Common myeloid progenitor, CD34-positive (primary cell): Measurements from ENCODE around the gene OTUD3.

Experiments used
- CTCF ChIA-PET: fragments of 350-600 bp; sonication (Branson Sonifier 250); formaldehyde crosslinking; loops from one replicate; lab custom pipeline; 2021; ENCODE audit warnings: antibody characterized with exemption; lab: Charles Lee
- POLR2A ChIA-PET: fragments of 350-600 bp; sonication (Branson Sonifier 250); formaldehyde crosslinking; loops from one replicate; lab custom pipeline; 2021; ENCODE audit warnings: antibody characterized with exemption; lab: Charles Lee
- DNase-seq, 3 donors: peaks; one replicate each; pipeline versions ENCODE4 v3.0.0 to v3.0.0-alpha.2; 2013
- H3K27ac ChIP-seq, 2 experiments: 1 replicate in 1 of 2; 2 replicates in 1 of 2; pipeline ENCODE4 v1.7.0; 2013; ENCODE audit warnings: inconsistent platforms in 2 of 2, low read length in 2 of 2, mild to moderate bottlenecking in 2 of 2, low read depth in 1 of 2, moderate library complexity in 1 of 2; ENCODE audit not compliant: severe bottlenecking in 2 of 2, insufficient read depth in 1 of 2, poor library complexity in 1 of 2
- H3K27me3 ChIP-seq, 5 experiments: replicated peaks in 2 of 5; 1 replicate in 3 of 5; 2 replicates in 2 of 5; pipeline versions ENCODE4 v1.6.1 to v1.7.0; 2013; ENCODE audit warnings: low read length in 4 of 5, mild to moderate bottlenecking in 2 of 5, moderate library complexity in 2 of 5, inconsistent platforms in 1 of 5; ENCODE audit not compliant: insufficient read depth in 5 of 5, control insufficient read depth in 4 of 5
- H3K36me3 ChIP-seq, 4 experiments: 1 replicate in 2 of 4; 2 replicates in 2 of 4; pipeline versions ENCODE4 v1.6.1 to v1.7.0; 2013; ENCODE audit warnings: low read length in 3 of 4, control low read depth in 1 of 4, mild to moderate bottlenecking in 1 of 4; ENCODE audit not compliant: control insufficient read depth in 4 of 4, insufficient read depth in 4 of 4
- H3K4me1 ChIP-seq, 4 experiments: 1 replicate in 3 of 4; 2 replicates in 1 of 4; pipeline versions ENCODE4 v1.6.1 to v1.7.1; 2013; ENCODE audit warnings: low read length in 3 of 4, mild to moderate bottlenecking in 3 of 4, control low read depth in 1 of 4, inconsistent platforms in 1 of 4, moderate library complexity in 1 of 4; ENCODE audit not compliant: control insufficient read depth in 4 of 4, insufficient read depth in 4 of 4; ENCODE audit errors: control extremely low read depth in 1 of 4
- H3K4me3 ChIP-seq, 7 experiments: 1 replicate in 4 of 7; 2 replicates in 3 of 7; pipeline versions ENCODE4 v1.5.1 to v1.7.0; 2013; ENCODE audit warnings: mild to moderate bottlenecking in 7 of 7, low read length in 6 of 7, moderate library complexity in 6 of 7, inconsistent platforms in 2 of 7, low read depth in 2 of 7, control low read depth in 1 of 7; ENCODE audit not compliant: insufficient read depth in 4 of 7, control insufficient read depth in 1 of 7; ENCODE audit errors: extremely low read depth in 1 of 7
- H3K9me3 ChIP-seq, 5 experiments: 1 replicate in 4 of 5; 2 replicates in 1 of 5; pipeline versions ENCODE4 v1.6.1 to v1.7.1; 2013; ENCODE audit warnings: low read length in 4 of 5, mild to moderate bottlenecking in 2 of 5, inconsistent platforms in 1 of 5, low read depth in 1 of 5, moderate library complexity in 1 of 5; ENCODE audit not compliant: control insufficient read depth in 4 of 5, insufficient read depth in 2 of 5; ENCODE audit errors: control extremely low read depth in 1 of 5
- WGBS: methylation state at CpG from one replicate; pipeline ENCODE4 v1.1.5; 2013; ENCODE audit not compliant: insufficient coverage; 5-methylcytosine and 5-hydroxymethylcytosine counted together

Gene OTUD3

DNA sequence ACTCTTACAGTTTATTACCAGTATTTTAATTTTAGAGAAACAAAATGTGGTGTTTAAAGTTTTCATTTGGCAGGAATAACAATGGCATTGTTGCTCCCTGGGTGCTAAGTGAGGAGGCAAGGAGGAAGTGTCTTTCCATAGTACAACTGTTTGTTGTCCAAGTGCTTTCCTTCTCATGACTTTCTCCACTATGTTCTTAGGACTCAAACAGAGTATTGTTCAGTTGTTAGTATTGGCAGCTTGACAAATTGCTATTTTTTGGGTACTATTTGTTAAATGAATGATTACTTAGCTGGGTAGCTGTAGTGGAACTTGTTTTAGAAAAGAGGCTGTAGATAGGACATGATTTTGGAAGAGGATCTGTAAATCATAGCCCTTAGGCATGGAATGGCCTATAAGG, 7.5 kb downstream of the OTUD3 start:
- CTCF ChIA-PET: interaction anchor here (0.7 kb wide), 1 partner anchor 635 kb away, joined by 3 read pairs; no protein-coding TSS in a partner anchor
- POLR2A ChIA-PET: no interaction called here

DNA sequence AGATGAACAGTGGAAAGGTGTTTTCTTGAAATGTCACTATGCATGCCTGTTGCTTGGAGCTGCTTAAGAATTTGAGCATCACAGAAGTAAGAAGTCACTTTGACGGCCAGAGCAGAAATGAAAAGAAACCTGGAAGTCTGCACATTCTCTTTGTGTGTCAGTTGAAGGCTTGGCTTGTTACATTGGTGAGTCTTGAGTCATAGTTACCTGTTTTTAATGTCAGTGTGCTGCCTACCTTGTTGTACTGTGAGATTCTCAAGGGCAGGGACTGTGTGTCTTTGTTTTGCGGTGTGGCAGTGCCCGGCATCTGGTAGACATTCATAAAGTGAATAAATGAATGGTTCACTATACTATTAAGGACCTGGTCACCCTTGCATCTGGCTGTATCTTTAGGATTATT, 9.9 kb downstream of the OTUD3 start:
- H3K27me3 ChIP-seq: no peaks in the 10 kb centered on the region
- H3K27ac ChIP-seq: no peak overlapping the region
- 100% methylated on average over 1 of the region's 3 CpGs for WGBS
- CTCF ChIA-PET: no interaction called here
- no peak overlapping the region for H3K4me3 ChIP-seq
- peaks cover 0 to 1% (median 0%) of the 10 kb centered on the region in 5 experiments for H3K9me3 ChIP-seq
- no peaks in the 10 kb centered on the region for H3K4me1 ChIP-seq
- POLR2A ChIA-PET: no interaction called here
- peaks cover 24 to 61% (median 40%) of the 10 kb centered on the region in 4 experiments for H3K36me3 ChIP-seq
- DNase-seq: no peak

More for the DNA sequence above, 7.5 kb downstream of the OTUD3 start:
- Histone ChIP-seq H3K9me3 (peaks cover 0 to 1% (median 0%) of the 10 kb centered on the region in 5 experiments), H3K27ac (no peak overlapping the region), H3K4me3 (no peak overlapping the region), H3K27me3 (no peaks in the 10 kb centered on the region), H3K4me1 (no peaks in the 10 kb centered on the region), H3K36me3 (peaks cover 18 to 50% (median 29%) of the 10 kb centered on the region in 4 experiments)
- DNase-seq: no peak

DNA sequence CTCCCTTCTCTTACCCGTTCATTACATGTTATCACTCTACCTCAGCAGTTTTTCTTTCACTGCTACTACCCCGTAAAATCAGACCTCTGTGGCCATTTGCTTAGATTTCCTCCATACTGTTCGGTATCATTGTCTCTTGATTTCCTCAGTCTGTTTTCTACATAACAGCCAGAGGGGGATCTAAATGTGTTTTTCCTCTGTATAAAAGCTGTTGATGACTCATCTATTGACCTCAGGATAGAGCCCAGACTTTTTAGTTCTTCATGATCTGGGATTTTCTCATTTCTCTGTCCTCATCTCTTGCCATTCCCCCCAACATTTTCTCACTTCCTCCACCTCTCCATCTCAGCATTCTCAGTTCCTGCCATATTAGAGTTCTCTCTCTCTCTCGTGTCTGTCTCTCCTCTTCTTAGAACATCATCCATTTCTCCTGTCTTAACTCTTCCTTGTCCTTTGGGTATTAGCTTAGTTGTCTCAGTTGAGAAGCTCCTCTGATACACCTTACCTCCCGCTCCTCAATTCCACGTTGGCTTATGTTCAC, 10.5 kb downstream of the OTUD3 start:
- 100% methylated on average over 4 of the region's 6 CpGs for WGBS
- peaks cover 0 to 1% (median 0%) of the 10 kb centered on the region in 5 experiments for H3K9me3 ChIP-seq
- DNase-seq: no peak
- H3K4me3 ChIP-seq: no peak overlapping the region
- H3K36me3 ChIP-seq: peaks cover 24 to 64% (median 42%) of the 10 kb centered on the region in 4 experiments
- H3K4me1 ChIP-seq: no peaks in the 10 kb centered on the region
- ChIA-PET CTCF (interaction anchor here (1.4 kb wide), 1 partner anchor 10 kb away, joined by 6 read pairs; the partner anchor contains the start of gene OTUD3), POLR2A (no interaction called here)
- no peak overlapping the region for H3K27ac ChIP-seq
- H3K27me3 ChIP-seq: no peaks in the 10 kb centered on the region

DNA sequence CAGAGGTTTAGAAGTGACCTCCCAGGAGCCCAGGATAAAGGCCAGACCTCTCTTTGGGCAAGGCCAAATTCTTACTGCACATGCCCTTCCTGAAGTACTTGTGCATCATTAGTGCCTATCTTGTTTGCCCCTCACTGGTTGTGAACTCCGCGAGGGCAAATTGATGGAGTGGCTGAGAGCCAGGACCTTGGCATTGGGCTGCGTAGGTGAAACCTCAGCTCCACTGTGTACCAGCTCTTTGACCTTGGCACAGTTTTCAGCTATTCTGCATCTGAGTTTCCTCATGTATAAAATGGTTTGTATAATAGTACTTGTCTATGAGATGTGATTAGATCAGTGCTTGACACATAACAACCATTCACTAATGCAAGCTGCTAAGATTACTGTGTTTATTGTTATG, 11.5 kb downstream of the OTUD3 start:
- Histone ChIP-seq H3K27ac (no peak overlapping the region), H3K36me3 (peaks cover 25 to 62% (median 43%) of the 10 kb centered on the region in 4 experiments), H3K4me3 (no peak overlapping the region), H3K27me3 (no peaks in the 10 kb centered on the region), H3K9me3 (no peaks in the 10 kb centered on the region), H3K4me1 (no peaks in the 10 kb centered on the region)
- WGBS: 100% methylated on average over 2 of the region's 3 CpGs
- DNase-seq: no peak
- ChIA-PET CTCF (interaction anchor here (1.2 to 1.4 kb wide), 2 partner anchors 11 to 22 kb away, joined by 4 to 6 read pairs; partner anchors contain the start of gene OTUD3), POLR2A (no interaction called here)

DNA sequence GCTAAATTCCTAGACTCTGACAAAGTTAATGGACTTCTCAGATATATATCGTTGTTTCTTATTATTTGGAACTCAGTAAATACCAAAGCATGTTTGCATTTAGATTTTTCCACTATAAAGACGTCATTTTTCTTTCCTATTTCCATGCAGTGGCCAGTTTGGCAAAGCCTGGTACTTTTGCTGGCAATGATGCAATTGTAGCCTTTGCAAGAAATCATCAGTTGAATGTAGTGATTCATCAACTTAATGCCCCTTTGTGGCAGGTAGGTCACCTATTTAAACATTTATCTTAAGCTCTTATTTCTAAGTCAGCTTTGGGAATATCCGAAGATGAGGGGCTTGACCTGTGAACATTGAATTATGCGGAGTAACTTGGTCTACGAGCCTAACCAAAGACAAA, 12.0 kb downstream of the OTUD3 start:
- 100% methylated on average over 3 of the region's 5 CpGs for WGBS

DNA sequence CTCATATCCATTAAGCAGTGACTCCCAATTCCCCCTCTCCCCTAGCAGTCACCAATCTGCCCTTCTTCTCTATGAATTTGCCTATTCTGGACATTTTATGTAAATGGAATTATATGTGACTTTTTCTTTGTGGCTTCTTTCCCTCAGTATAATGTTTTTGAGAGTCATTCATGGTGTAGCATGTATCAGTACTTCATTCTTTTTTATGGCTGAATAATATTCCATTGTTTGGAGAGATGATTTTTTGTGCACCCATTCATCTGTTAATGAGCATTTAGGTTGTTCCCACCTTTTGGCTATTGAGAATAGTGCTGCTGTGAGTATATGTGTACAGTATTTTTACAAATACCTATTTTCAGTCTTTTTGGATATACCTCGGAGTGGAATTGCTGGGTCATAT, 19.5 kb downstream of the OTUD3 start:
- no peak overlapping the region for H3K27ac ChIP-seq
- 100% methylated on average over 1 of the region's 1 CpG for WGBS
- POLR2A ChIA-PET: no interaction called here
- H3K27me3 ChIP-seq: no peaks in the 10 kb centered on the region
- H3K36me3 ChIP-seq: peaks cover 19 to 62% (median 40%) of the 10 kb centered on the region in 4 experiments
- no peak for DNase-seq
- CTCF ChIA-PET: no interaction called here
- no peak overlapping the region for H3K4me3 ChIP-seq
- H3K9me3 ChIP-seq: peaks cover 0 to 2% (median 0%) of the 10 kb centered on the region in 5 experiments
- no peaks in the 10 kb centered on the region for H3K4me1 ChIP-seq

More for the DNA sequence above, 12.0 kb downstream of the OTUD3 start:
- no peak overlapping the region for H3K27ac ChIP-seq
- ChIA-PET POLR2A (no interaction called here), CTCF (interaction anchor here (1.2 kb wide), 1 partner anchor 21 kb away, joined by 4 read pairs; no protein-coding TSS in a partner anchor)
- no peak overlapping the region for H3K4me3 ChIP-seq
- peaks cover 0 to 2% (median 0%) of the 10 kb centered on the region in 5 experiments for H3K9me3 ChIP-seq
- no peak for DNase-seq
- no peaks in the 10 kb centered on the region for H3K4me1 ChIP-seq
- H3K27me3 ChIP-seq: no peaks in the 10 kb centered on the region
- H3K36me3 ChIP-seq: peaks cover 28 to 67% (median 48%) of the 10 kb centered on the region in 4 experiments

DNA sequence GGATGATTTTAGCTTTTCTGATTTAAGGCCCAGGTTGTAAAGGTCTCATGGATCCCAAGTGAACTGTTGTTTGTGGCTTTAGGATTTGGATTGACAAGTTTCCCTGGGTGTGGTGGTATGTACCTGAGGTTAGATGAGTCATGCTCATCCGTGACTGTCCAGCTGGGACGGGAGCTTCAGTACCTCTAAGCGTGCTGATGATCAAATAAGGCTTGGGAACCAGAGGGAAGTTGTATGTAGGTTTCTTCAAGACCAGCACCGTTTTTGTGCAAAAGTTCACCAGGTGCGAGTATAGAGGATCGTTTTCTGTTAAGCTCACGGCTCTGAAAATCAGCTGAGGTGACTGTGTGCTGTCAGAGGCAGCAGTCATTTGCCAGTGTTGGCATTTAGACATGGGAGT, 21.4 kb downstream of the OTUD3 start:
- Histone ChIP-seq H3K36me3 (peaks cover 22 to 71% (median 50%) of the 10 kb centered on the region in 4 experiments), H3K27ac (no peak overlapping the region), H3K9me3 (peaks cover 0 to 2% (median 0%) of the 10 kb centered on the region in 5 experiments), H3K4me3 (no peak overlapping the region), H3K4me1 (no peaks in the 10 kb centered on the region), H3K27me3 (no peaks in the 10 kb centered on the region)
- ChIA-PET POLR2A (interaction anchor here (0.6 kb wide), 1 partner anchor 772 kb away, joined by 4 read pairs; no protein-coding TSS in a partner anchor), CTCF (interaction anchor here (1.0 kb wide), 1 partner anchor 26 kb away, joined by 3 read pairs; no protein-coding TSS in a partner anchor)
- no peak for DNase-seq
- WGBS: 99% methylated on average over 7 of the region's 7 CpGs
